Superior temporal gyrus (tissue), 1 donor: Measurements from ENCODE around the gene AP4M1.
"Not testable (repeated sequence)": the region's sequence is repeated elsewhere in the genome, so short reads cannot be mapped to it uniquely, and the experiment has no call there.

Experiments
- DNase-seq: peaks from one replicate; pipeline ENCODE4 v3.0.0-alpha.2; 2016; ENCODE audit errors: extremely low spot score

Gene AP4M1

GRCh38 chr7:100130608-100131453 lies 29.4 kb downstream of the AP4M1 start:
- peak; percentile 83 for DNase-seq

- DNase-seq: no peak
Observed at GRCh38 chr7:100132126-100132525, 30.7 kb downstream of the AP4M1 start.

- DNase-seq: peak; percentile 52
Observed at GRCh38 chr7:100132697-100133151, 31.3 kb downstream of the AP4M1 start.

GRCh38 chr7:100137851-100138760 lies 36.7 kb downstream of the AP4M1 start:
- DNase-seq: no peak

GRCh38 chr7:100141555-100141949 lies 40.1 kb downstream of the AP4M1 start:
- DNase-seq: no peak

- DNase-seq: no peak
Observed at GRCh38 chr7:100142461-100142860, 41.0 kb downstream of the AP4M1 start.

GRCh38 chr7:100146350-100146749 lies 44.9 kb downstream of the AP4M1 start:
- DNase-seq: not testable (repeated sequence)

GRCh38 chr7:100147278-100147677 lies 45.8 kb downstream of the AP4M1 start:
- DNase-seq: no peak

- DNase-seq: no peak
Observed at GRCh38 chr7:100148225-100148558, 46.7 kb downstream of the AP4M1 start.

- DNase-seq: peak; percentile 100
Observed at GRCh38 chr7:100148559-100149328, 47.3 kb downstream of the AP4M1 start, which contains the start of gene LAMTOR4. LAMTOR4 (plus strand) TSS chr7:100148918; CDS start chr7:100148973, 55 bp downstream.

- no peak for DNase-seq
Observed at GRCh38 chr7:100152404-100152803, 51.0 kb downstream of the AP4M1 start.

GRCh38 chr7:100152937-100153666 lies 51.7 kb downstream of the AP4M1 start:
- no peak for DNase-seq

- DNase-seq: no peak
Observed at GRCh38 chr7:100153708-100154535, 52.5 kb downstream of the AP4M1 start.

GRCh38 chr7:100154651-100155491 lies 53.4 kb downstream of the AP4M1 start:
- no peak for DNase-seq

GRCh38 chr7:100155553-100156317 lies 54.3 kb downstream of the AP4M1 start:
- DNase-seq: no peak

- no peak for DNase-seq
Observed at GRCh38 chr7:100156331-100157068, 55.1 kb downstream of the AP4M1 start.

- no peak for DNase-seq
Observed at GRCh38 chr7:100157069-100157333, 55.6 kb downstream of the AP4M1 start.
